Loucy (cell line): ENCODE results near the gene SEMA3D.

Experiments used
- H2AFZ ChIP-seq: fragments of 200-600 bp; sonication (generic); 2 replicates; pipeline ENCODE4 v1.6.0; 2016; ENCODE audit warnings: antibody characterized with exemption, mild to moderate bottlenecking, low read length, moderate library complexity
- H3F3A ChIP-seq: fragments of 200-600 bp; 2 replicates; pipeline ENCODE4 v1.6.0; 2016; ENCODE audit warnings: antibody characterized with exemption, low read depth, mild to moderate bottlenecking
- H3K27me3 ChIP-seq: fragments of 200-600 bp; sonication (generic); 2 replicates; pipeline ENCODE4 v1.6.1; 2014; ENCODE audit warnings: low read length, mild to moderate bottlenecking; ENCODE audit not compliant: insufficient read depth, poor library complexity, severe bottlenecking
- H3K36me3 ChIP-seq: fragments of 200-600 bp; sonication (generic); 2 replicates; pipeline ENCODE4 v1.6.1; 2016; ENCODE audit warnings: low read length; ENCODE audit not compliant: insufficient read depth
- H3K4me1 ChIP-seq: fragments of 200-600 bp; sonication (generic); 2 replicates; pipeline ENCODE4 v1.5.1; 2014; ENCODE audit warnings: low read length, mild to moderate bottlenecking; ENCODE audit not compliant: insufficient read depth, poor library complexity, severe bottlenecking
- H3K4me2 ChIP-seq: fragments of 200-600 bp; sonication (generic); 2 replicates; pipeline ENCODE4 v1.6.0; 2014; ENCODE audit warnings: antibody characterized with exemption, low read length, low read depth, mild to moderate bottlenecking; ENCODE audit not compliant: poor library complexity, severe bottlenecking
- H3K4me3 ChIP-seq: fragments of 200-600 bp; sonication (generic); 2 replicates; pipeline ENCODE4 v1.5.1; 2014; ENCODE audit warnings: low read length, mild to moderate bottlenecking, mixed read lengths; ENCODE audit not compliant: poor library complexity, severe bottlenecking
- H3K79me2 ChIP-seq: fragments of 200-600 bp; sonication (generic); 2 replicates; pipeline ENCODE4 v1.6.1; 2014; ENCODE audit warnings: low read length; ENCODE audit not compliant: insufficient read depth
- H3K9ac ChIP-seq: fragments of 200-600 bp; sonication (generic); 2 replicates; pipeline ENCODE4 v1.6.0; 2014; ENCODE audit warnings: mild to moderate bottlenecking, low read depth, low read length, moderate library complexity; ENCODE audit not compliant: poor library complexity, severe bottlenecking
- H3K9me2 ChIP-seq: fragments of 200-600 bp; sonication (generic); replicated peaks from 2 replicates; pipeline ENCODE4 v1.6.1; 2016; ENCODE audit warnings: low read depth, low read length, mixed read lengths
- H3K9me3 ChIP-seq: fragments of 200-600 bp; sonication (generic); 2 replicates; pipeline ENCODE4 v1.6.1; 2014; ENCODE audit warnings: mild to moderate bottlenecking, antibody characterized with exemption, low read length, low read depth; ENCODE audit not compliant: insufficient read depth
- H4K20me1 ChIP-seq: fragments of 200-600 bp; sonication (generic); 2 replicates; pipeline ENCODE4 v1.6.0; 2014; ENCODE audit warnings: antibody characterized with exemption, low read length, mild to moderate bottlenecking; ENCODE audit not compliant: insufficient read depth, poor library complexity, severe bottlenecking
- EZH2phosphoT487 ChIP-seq: fragments of 200-600 bp; IDR thresholded peaks from 2 replicates; pipeline ENCODE4 v1.6.1; 2018; ENCODE audit warnings: antibody characterized with exemption, mild to moderate bottlenecking, moderate library complexity, borderline replicate concordance
- TF ChIP-seq, protein P1 (sequence below): fragments of 200-600 bp; sonication (generic); conservative IDR thresholded peaks from 2 replicates; pipeline ENCODE4 v1.5.1; 2014; ENCODE audit warnings: mild to moderate bottlenecking, antibody characterized with exemption, low read length

Gene SEMA3D

GRCh38 chr7:85103962-85104361 is 82.9 kb downstream of the SEMA3D start:
- H3K27me3 ChIP-seq: no peaks in the 10 kb centered on the region
- no peaks in the 10 kb centered on the region for H3K4me1 ChIP-seq
- TF ChIP-seq, protein P1, sequence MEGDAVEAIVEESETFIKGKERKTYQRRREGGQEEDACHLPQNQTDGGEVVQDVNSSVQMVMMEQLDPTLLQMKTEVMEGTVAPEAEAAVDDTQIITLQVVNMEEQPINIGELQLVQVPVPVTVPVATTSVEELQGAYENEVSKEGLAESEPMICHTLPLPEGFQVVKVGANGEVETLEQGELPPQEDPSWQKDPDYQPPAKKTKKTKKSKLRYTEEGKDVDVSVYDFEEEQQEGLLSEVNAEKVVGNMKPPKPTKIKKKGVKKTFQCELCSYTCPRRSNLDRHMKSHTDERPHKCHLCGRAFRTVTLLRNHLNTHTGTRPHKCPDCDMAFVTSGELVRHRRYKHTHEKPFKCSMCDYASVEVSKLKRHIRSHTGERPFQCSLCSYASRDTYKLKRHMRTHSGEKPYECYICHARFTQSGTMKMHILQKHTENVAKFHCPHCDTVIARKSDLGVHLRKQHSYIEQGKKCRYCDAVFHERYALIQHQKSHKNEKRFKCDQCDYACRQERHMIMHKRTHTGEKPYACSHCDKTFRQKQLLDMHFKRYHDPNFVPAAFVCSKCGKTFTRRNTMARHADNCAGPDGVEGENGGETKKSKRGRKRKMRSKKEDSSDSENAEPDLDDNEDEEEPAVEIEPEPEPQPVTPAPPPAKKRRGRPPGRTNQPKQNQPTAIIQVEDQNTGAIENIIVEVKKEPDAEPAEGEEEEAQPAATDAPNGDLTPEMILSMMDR: no peak
- no peak for TF ChIP-seq EZH2phosphoT487
- H3K9me2 ChIP-seq: no peaks in the 10 kb centered on the region
- no peak overlapping the region for H3K4me3 ChIP-seq
- no peak overlapping the region for H3K4me2 ChIP-seq
- H3F3A ChIP-seq: no peaks in the 10 kb centered on the region
- no peaks in the 10 kb centered on the region for H4K20me1 ChIP-seq
- H2AFZ ChIP-seq: no peak overlapping the region
- H3K9me3 ChIP-seq: no peaks in the 10 kb centered on the region
- H3K9ac ChIP-seq: no peak overlapping the region
- H3K79me2 ChIP-seq: no peaks in the 10 kb centered on the region
- H3K36me3 ChIP-seq: no peaks in the 10 kb centered on the region

DNA sequence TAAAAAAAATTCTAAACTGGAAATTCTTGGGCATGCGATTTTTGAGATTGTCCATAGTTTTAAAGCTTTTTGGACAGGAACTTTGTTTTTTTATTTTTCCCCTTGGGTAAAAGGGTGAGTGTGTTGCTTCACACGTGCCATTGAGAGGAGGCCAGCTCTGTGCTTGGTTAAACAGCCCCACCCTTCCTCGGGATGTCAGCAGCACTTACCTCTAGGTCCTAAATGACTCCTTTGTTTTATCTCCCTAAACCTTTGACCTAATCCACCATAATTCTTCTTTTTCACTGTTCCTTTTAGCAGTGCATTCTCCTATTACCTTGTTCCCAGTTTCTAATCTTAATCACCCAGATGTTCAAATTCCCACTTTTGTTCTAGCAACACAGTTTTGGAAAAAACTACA is 83.5 kb downstream of the SEMA3D start:
- Histone ChIP-seq H3F3A (no peaks in the 10 kb centered on the region), H4K20me1 (no peaks in the 10 kb centered on the region), H3K36me3 (no peaks in the 10 kb centered on the region), H3K27me3 (no peaks in the 10 kb centered on the region), H2AFZ (no peak overlapping the region), H3K9me2 (no peaks in the 10 kb centered on the region), H3K79me2 (no peaks in the 10 kb centered on the region), H3K9ac (no peak overlapping the region), H3K9me3 (no peaks in the 10 kb centered on the region), H3K4me1 (no peaks in the 10 kb centered on the region), H3K4me3 (no peak overlapping the region), H3K4me2 (no peak overlapping the region)
- TF ChIP-seq, protein P1: no peak
- no peak for TF ChIP-seq EZH2phosphoT487

GRCh38 chr7:85102813-85103350 is 84.0 kb downstream of the SEMA3D start:
- no peaks in the 10 kb centered on the region for H4K20me1 ChIP-seq
- H3K4me3 ChIP-seq: no peak overlapping the region
- H2AFZ ChIP-seq: no peak overlapping the region
- H3K9me2 ChIP-seq: no peaks in the 10 kb centered on the region
- H3K9ac ChIP-seq: no peak overlapping the region
- H3K9me3 ChIP-seq: no peaks in the 10 kb centered on the region
- TF ChIP-seq EZH2phosphoT487: no peak
- TF ChIP-seq, protein P1: no peak
- no peak overlapping the region for H3K4me2 ChIP-seq
- H3K4me1 ChIP-seq: no peaks in the 10 kb centered on the region
- no peaks in the 10 kb centered on the region for H3K36me3 ChIP-seq
- no peaks in the 10 kb centered on the region for H3F3A ChIP-seq
- H3K79me2 ChIP-seq: no peaks in the 10 kb centered on the region
- H3K27me3 ChIP-seq: no peaks in the 10 kb centered on the region
